Uterus (tissue), 4 donors: ENCODE data around the gene SLC35B3. TPM values are rescaled to one million over a fixed set of nuclear protein-coding genes. Genes with fewer than 3 reads are reported as not detected.

Source experiments
- DNase-seq, 2 donors: peaks; one replicate each; pipeline ENCODE4 v3.0.0-alpha.2; 2019 to 2020
- H3K27ac ChIP-seq, 2 donors: fragments of 200-600 bp; sonication (generic); 1 replicate in 1 of 2; 2 replicates in 1 of 2; pipeline ENCODE4 v1.5.1; 2016 to 2018
- H3K27me3 ChIP-seq, 2 donors: fragments of 200-600 bp; sonication (generic); one replicate each; pipeline ENCODE4 v1.5.1; 2018 to 2019; ENCODE audit warnings: control low read depth in 1 of 2
- H3K36me3 ChIP-seq, 2 donors: fragments of 200-600 bp; sonication (generic); one replicate each; pipeline ENCODE4 v1.5.1; 2019; ENCODE audit warnings: control low read depth in 1 of 2
- H3K4me1 ChIP-seq, 2 donors: fragments of 200-600 bp; sonication (generic); one replicate each; pipeline ENCODE4 v1.5.1; 2018 to 2019; ENCODE audit warnings: control low read depth in 1 of 2
- H3K4me3 ChIP-seq, 2 donors: fragments of 200-600 bp; sonication (generic); 1 replicate in 1 of 2; 2 replicates in 1 of 2; pipeline ENCODE4 v1.5.1; 2018 to 2019; ENCODE audit warnings: mild to moderate bottlenecking in 1 of 2
- H3K9me3 ChIP-seq, 2 donors: fragments of 200-600 bp; sonication (generic); one replicate each; pipeline ENCODE4 v1.5.1; 2019; ENCODE audit warnings: control low read depth in 1 of 2
- CTCF ChIP-seq, 4 experiments: fragments of 200-600 bp in 2 of 4; fragments of 450-650 bp in 2 of 4; sonication (generic) in 2 of 4; IDR thresholded peaks; one replicate each; pipeline ENCODE4 v1.5.1; 2016 to 2019; ENCODE audit warnings: antibody characterized with exemption in 4 of 4, mild to moderate bottlenecking in 2 of 4, moderate library complexity in 1 of 4
- POLR2A ChIP-seq, 2 donors: fragments of 450-650 bp; IDR thresholded peaks; one replicate each; pipeline ENCODE4 v1.6.1; 2016; ENCODE audit warnings: antibody characterized with exemption in 2 of 2, mild to moderate bottlenecking in 1 of 2, moderate library complexity in 1 of 2
- intact Hi-C: fragments of 100-400 bp; cut with DNase I; formaldehyde crosslinking; loops from one replicate; pipeline ENCODE4 v1.15.1; 2023; ENCODE audit warnings: low total_unique reads
- total RNA-seq, 4 donors: library from RNA; depleted of rRNA in 3 of 4; stranded (reverse); fragments of >200 nt in 3 of 4; gene quantifications; one replicate each; pipeline versions ENCODE4 v1.1.0 to v1.2.4, GENCODE V29; 2014 to 2023
- donor health status: DM: yes; HTN: yes; CAD: no.

The SLC35B3 gene
- total RNA-seq, 4 donors from 2014 or later: 4.1 to 28.3 (median 19.0) TPM

- Histone ChIP-seq H3K27me3 (no peaks in the 10 kb centered on the region), H3K27ac (no peak overlapping the region), H3K36me3 (no peaks in the 10 kb centered on the region), H3K4me3 (no peak overlapping the region), H3K9me3 (no peaks in the 10 kb centered on the region), H3K4me1 (no peaks in the 10 kb centered on the region)
- no peak for TF ChIP-seq POLR2A (IDR thresholded peaks at IDR 0.05)
- no peak for TF ChIP-seq CTCF (IDR thresholded peaks at IDR 0.05)
- no peak for DNase-seq
- intact Hi-C loops: no loop called here
These were observed 52.9 kb downstream of the SLC35B3 start for GRCh38 chr6:8382434-8382833.

- Histone ChIP-seq H3K9me3 (no peaks in the 10 kb centered on the region), H3K36me3 (no peaks in the 10 kb centered on the region), H3K4me3 (no peak overlapping the region), H3K27me3 (no peaks in the 10 kb centered on the region), H3K27ac (no peak overlapping the region), H3K4me1 (no peaks in the 10 kb centered on the region)
- intact Hi-C loops: no loop called here
- TF ChIP-seq POLR2A (IDR thresholded peaks at IDR 0.05): no peak
- no peak for TF ChIP-seq CTCF (IDR thresholded peaks at IDR 0.05)
- no peak for DNase-seq
These were observed 59.4 kb downstream of the SLC35B3 start for GRCh38 chr6:8375916-8376315.
